Kidney (tissue), 14 donors: ENCODE data around the gene KAT8. TPM values are rescaled to one million over a fixed set of nuclear protein-coding genes. Genes with fewer than 3 reads are reported as not detected.
"Not testable (repeated sequence)": the region's sequence is repeated elsewhere in the genome, so short reads cannot be mapped to it uniquely, and the experiment has no call there.

ENCODE experiments used
- DNase-seq, 5 donors: peaks; one replicate each; pipeline ENCODE4 v3.0.0-alpha.2; 2013 to 2020
- FAIRE-seq: peaks from 2 replicates; lab custom pipeline; 2012; peaks lifted over from hg19 to GRCh38; lab: Jason Lieb, UNC
- H3K27ac ChIP-seq, 2 donors: one replicate each; pipeline ENCODE4 v1.7.0; 2013; ENCODE audit warnings: low read depth in 2 of 2, low read length in 2 of 2, inconsistent platforms in 1 of 2
- H3K27me3 ChIP-seq: one replicate; pipeline ENCODE4 v1.7.1; 2013; ENCODE audit warnings: low read length, inconsistent platforms; ENCODE audit not compliant: control insufficient read depth, insufficient read depth
- H3K36me3 ChIP-seq, 3 donors: one replicate each; pipeline versions ENCODE4 v1.7.0 to v1.7.1; 2013; ENCODE audit warnings: low read length in 3 of 3, control low read depth in 1 of 3, inconsistent platforms in 1 of 3; ENCODE audit not compliant: insufficient read depth in 3 of 3, control insufficient read depth in 2 of 3
- H3K4me1 ChIP-seq, 3 donors: one replicate each; pipeline versions ENCODE4 v1.7.0 to v1.7.1; 2013; ENCODE audit warnings: low read length in 3 of 3, inconsistent platforms in 1 of 3, low read depth in 1 of 3; ENCODE audit not compliant: control insufficient read depth in 2 of 3, insufficient read depth in 2 of 3
- H3K4me3 ChIP-seq, 3 donors: one replicate each; pipeline versions ENCODE4 v1.7.0 to v1.8.1; 2013; ENCODE audit warnings: low read length in 3 of 3, control low read depth in 1 of 3, inconsistent platforms in 1 of 3
- H3K9ac ChIP-seq, 3 donors: one replicate each; pipeline versions ENCODE4 v1.7.0 to v1.7.1; 2013; ENCODE audit warnings: low read length in 3 of 3, control low read depth in 1 of 3, inconsistent platforms in 1 of 3
- H3K9me3 ChIP-seq, 3 donors: one replicate each; pipeline versions ENCODE4 v1.7.0 to v1.7.1; 2013; ENCODE audit warnings: low read length in 3 of 3, control low read depth in 1 of 3, inconsistent platforms in 1 of 3; ENCODE audit not compliant: control insufficient read depth in 2 of 3, insufficient read depth in 1 of 3
- CTCF ChIP-seq: IDR thresholded peaks from 3 replicates; pipeline ENCODE4 v1.5.1; 2012; ENCODE audit warnings: mild to moderate bottlenecking, moderate library complexity, borderline replicate concordance; ENCODE audit not compliant: insufficient read depth; ENCODE audit errors: extremely low read depth
- intact Hi-C: fragments of 100-400 bp; cut with DNase I; formaldehyde crosslinking; loops from one replicate; pipeline ENCODE4 v1.11.1; 2022
- polyA plus RNA-seq: library from polyadenylated mRNA; stranded (reverse); fragments of 350-450 nt; fragmentation: Illumina TruSeq; extraction: RNeasy Lipid Tissue Mini Kit (QIAGEN cat#74804); gene quantifications from one replicate; pipeline ENCODE4 v1.2.3, GENCODE V29; 2014; ENCODE audit warnings: low read depth, low replicate concordance; ENCODE audit not compliant: insufficient read depth
- total RNA-seq: library from RNA; stranded (reverse); fragmentation: NEBNext Ultra II Directional; extraction: Animal tissue kit (Norgen Biotek cat#: 25700); gene quantifications from one replicate; pipeline ENCODE4 v1.2.1, GENCODE V29; 2021
- donor health status: control.
- donor health status: control.
- donor health status: control.
- donor health status: control.
- donor health status: control.
- donor health status: DM: yes; HTN: yes; CAD: no.
- donor health status: Normal renal cell carcinoma (clear cell type).

The KAT8 gene
- total and polyA plus RNA-seq, 2 donors from 2014 or later: 40.9 to 83.8 TPM

DNA sequence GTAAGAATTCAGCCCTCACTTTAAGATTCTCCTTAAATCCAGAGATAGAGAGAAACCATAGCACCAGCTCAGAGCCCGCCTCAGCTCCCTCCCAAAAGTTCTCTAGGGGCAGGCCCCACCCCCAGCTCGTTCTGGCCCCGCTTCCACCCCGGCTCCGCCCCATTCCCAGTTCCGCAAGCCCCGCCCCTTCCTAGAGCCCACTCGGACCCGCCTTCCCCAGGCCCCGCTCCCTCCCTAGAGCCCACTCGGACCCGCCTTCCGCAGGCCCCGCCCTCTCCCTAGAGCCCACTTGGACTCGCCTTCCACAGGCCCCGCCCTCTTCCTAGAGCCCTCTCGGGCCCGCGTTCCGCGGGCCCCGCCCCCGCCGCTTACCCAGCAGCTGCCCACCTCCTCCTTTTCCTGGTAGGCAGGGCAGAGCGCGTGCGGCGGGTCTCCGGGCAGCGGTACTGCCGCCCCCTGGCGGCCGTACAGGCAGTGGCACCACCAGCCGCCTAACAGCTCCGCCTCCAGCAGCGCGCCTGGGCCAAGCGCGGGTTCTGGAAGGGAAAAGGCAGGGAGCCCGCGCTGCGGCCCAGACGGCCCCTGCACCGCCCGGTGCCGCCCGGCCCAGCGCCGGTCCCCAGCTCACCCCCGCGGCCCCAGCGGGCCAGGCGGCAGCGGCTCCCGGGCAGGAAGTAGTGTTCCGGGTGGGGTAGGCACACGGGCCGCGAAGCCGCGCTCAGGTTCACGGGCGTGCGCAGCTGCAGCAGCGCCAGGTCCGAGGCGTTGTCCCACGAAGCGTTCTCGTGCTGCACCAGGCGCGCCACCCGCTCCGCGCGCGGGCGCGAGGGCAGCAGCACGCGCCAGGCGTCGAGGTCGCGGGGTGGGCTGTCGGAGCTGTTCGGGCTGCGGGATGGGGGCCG is 24.9 kb downstream of the KAT8 start:
- intact Hi-C loops: no loop called here
- peaks cover 0 to 22% (median 7%) of the 10 kb centered on the region in 3 donors for H3K4me1 ChIP-seq
- peak overlapping the region; percentile 35 to 72 (median 39) for H3K4me3 ChIP-seq
- DNase-seq (peak; percentile 100), FAIRE-seq (peak; percentile 92)
- H3K36me3 ChIP-seq: no peaks in the 10 kb centered on the region
- H3K27me3 ChIP-seq: no peaks in the 10 kb centered on the region
- peak; percentile 96 for TF ChIP-seq CTCF
- peak overlapping the region; percentile 9 to 59 (median 25) for H3K9ac ChIP-seq
- peak overlapping the region; percentile 66 to 77 for H3K27ac ChIP-seq
- no peaks in the 10 kb centered on the region for H3K9me3 ChIP-seq

DNA sequence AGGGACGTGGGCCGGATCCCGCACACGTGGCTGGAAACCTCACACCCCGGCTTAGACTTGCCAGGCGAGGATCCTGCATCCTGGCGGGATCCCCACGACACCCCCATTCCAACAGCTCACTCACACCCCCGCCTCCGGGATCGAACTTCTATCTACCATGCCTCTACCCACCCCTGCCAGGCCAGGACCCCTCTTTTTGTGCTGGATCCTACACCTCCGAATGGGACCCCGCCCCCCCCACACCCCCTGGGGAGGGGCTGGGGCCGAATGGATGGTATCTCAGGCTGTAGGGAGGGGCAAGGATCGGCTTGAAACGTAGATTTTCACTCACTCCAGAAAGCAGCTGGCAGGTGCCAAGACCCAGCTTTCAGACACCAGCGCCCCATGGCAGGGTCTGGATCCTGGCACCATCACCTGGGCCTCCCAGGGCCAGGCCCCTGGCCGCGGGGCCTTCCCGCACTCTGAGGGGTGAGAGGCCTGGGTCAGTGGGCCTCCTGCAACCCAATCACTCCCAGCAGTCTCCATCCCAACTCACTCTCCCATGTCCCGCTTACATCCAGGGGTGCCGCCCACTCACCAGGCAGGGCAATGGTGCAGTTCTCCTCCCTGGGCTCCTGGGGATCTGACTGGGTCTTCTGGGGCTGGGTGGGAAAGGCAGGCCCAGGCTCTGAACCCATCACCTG is 25.7 kb downstream of the KAT8 start:
- Histone ChIP-seq H3K9me3 (no peaks in the 10 kb centered on the region), H3K9ac (peak overlapping the region in 1 of 3 donors; percentile 46), H3K4me3 (peak overlapping the region in 2 of 3 donors; percentile 1 to 46), H3K36me3 (no peaks in the 10 kb centered on the region), H3K4me1 (peaks cover 0 to 21% (median 7%) of the 10 kb centered on the region in 3 donors), H3K27ac (no peak overlapping the region), H3K27me3 (peaks cover 3% of the 10 kb centered on the region)
- intact Hi-C loops: no loop called here
- DNase-seq: peak in 2 of 5 donors; percentile 85 to 89
- FAIRE-seq: no peak
- TF ChIP-seq CTCF: no peak

DNA sequence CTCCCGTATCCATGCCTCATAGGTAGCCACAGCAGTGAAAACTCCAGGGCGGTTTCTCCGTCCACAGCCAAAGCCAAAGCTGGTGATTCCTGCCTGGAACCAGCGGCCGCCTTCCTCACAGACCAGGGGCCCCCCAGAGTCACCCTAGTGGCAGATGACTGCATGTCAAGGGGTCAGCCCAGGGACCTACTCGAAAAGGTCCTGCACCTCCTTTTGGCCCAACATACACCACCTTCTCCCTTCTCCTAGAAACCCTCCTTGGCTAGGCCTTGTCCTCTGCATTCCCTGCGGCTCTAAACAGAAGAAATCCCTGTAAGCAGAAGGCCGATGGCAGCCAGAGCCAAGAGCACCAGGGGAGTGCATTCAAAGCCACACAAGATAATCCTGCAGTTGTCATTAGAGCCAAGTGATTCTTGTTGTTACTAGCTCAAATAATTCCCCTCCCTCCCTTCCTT is 26.3 kb downstream of the KAT8 start:
- H3K4me3 ChIP-seq: no peak overlapping the region
- H3K9ac ChIP-seq: no peak overlapping the region
- H3K9me3 ChIP-seq: no peaks in the 10 kb centered on the region
- no peak for DNase-seq
- no peak overlapping the region for H3K27ac ChIP-seq
- FAIRE-seq: no peak
- H3K4me1 ChIP-seq: peaks cover 0 to 16% (median 7%) of the 10 kb centered on the region in 3 donors
- no peak for TF ChIP-seq CTCF
- peaks cover 3% of the 10 kb centered on the region for H3K27me3 ChIP-seq
- H3K36me3 ChIP-seq: no peaks in the 10 kb centered on the region
- intact Hi-C loops: no loop called here

DNA sequence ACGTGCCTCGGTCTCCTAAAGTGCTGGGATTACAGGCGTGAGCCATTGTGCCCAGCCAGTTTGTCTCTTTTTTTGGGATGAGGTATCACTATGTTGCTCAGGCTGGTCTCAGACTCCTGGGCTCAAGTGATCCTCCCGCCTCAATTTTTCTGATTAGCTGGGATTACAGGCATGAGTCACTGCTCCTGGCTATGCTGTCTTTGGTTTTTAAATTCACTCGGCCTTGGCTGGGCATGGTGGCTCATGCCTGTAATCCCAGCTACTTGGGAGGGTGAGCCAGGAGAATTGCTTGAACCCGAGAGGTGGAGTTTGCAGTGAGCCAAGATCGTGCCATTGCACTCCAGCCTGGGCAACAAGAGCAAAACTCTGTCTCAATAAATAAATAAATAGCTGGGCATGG is 27.0 kb downstream of the KAT8 start:
- H3K27me3 ChIP-seq, H3K9me3 ChIP-seq, H3K4me3 ChIP-seq, intact Hi-C loops, H3K36me3 ChIP-seq, DNase-seq, H3K27ac ChIP-seq, FAIRE-seq, H3K9ac ChIP-seq: not testable (repeated sequence)
- peaks cover 0 to 11% (median 7%) of the 10 kb centered on the region in 3 donors for H3K4me1 ChIP-seq
